ENCODE data around the gene CARD9. TPM values are rescaled to one million over a fixed set of nuclear protein-coding genes. Genes with fewer than 3 reads are reported as not detected.

CARD9 gene
- total and polyA plus RNA-seq, 2 of the 8 experiments (the other 6 are each of a cell fraction or from before 2014, with no cell fraction given): 0.15 to 1.1 TPM

GRCh38 chr9:136337416-136338395 lies 35.8 kb downstream of the CARD9 start (continued):
- no peak for TF ChIP-seq CHD7 (IDR thresholded peaks at IDR 0.05; ENCODE audit: insufficient replicate concordance, low read length)
- no peak for TF ChIP-seq FOSL1 (IDR thresholded peaks at IDR 0.05; ENCODE audit: insufficient read depth, low read depth, low read length)
- no peak for TF ChIP-seq NRF1 (IDR thresholded peaks at IDR 0.05; ENCODE audit: low read depth, low read length)
- TF ChIP-seq CREB1 (IDR thresholded peaks at IDR 0.05): no peak
- TF ChIP-seq POLR2AphosphoS5 (IDR thresholded peaks at IDR 0.05; ENCODE audit: low read depth, low read length): no peak
